Gastroesophageal sphincter (tissue), 4 donors: ENCODE results near the gene TEKT3. TPM values are rescaled to one million over a fixed set of nuclear protein-coding genes. Genes with fewer than 3 reads are reported as not detected.
A peak's percentile ranks its signal among the peaks of the same experiment; 100 is the strongest.

Source experiments
- ATAC-seq: fragments of 150-250 bp; one replicate; pipeline ENCODE4 v1.9.1; 2016; ENCODE audit warnings: mild to moderate bottlenecking, moderate library complexity
- H3K27ac ChIP-seq, 4 donors: fragments of 200-600 bp; sonication (generic) in 3 of 4; 1 replicate in 3 of 4; 2 replicates in 1 of 4; pipeline ENCODE4 v1.5.1; 2016 to 2019
- H3K27me3 ChIP-seq: fragments of 200-600 bp; sonication (generic); one replicate; pipeline ENCODE4 v1.5.1; 2019
- H3K36me3 ChIP-seq, 2 donors: fragments of 200-600 bp; sonication (generic); one replicate each; pipeline ENCODE4 v1.5.1; 2019; ENCODE audit warnings: control low read depth in 1 of 2
- H3K4me1 ChIP-seq, 3 donors: fragments of 200-600 bp; sonication (generic); 1 replicate in 2 of 3; 2 replicates in 1 of 3; pipeline ENCODE4 v1.5.1; 2016 to 2019; ENCODE audit warnings: control low read depth in 2 of 3
- H3K4me3 ChIP-seq, 2 donors: fragments of 200-600 bp; sonication (generic); one replicate each; pipeline ENCODE4 v1.5.1; 2019; ENCODE audit warnings: mild to moderate bottlenecking in 1 of 2, moderate library complexity in 1 of 2
- H3K9me3 ChIP-seq, 3 donors: fragments of 200-600 bp; sonication (generic); one replicate each; pipeline ENCODE4 v1.5.1; 2017 to 2019; ENCODE audit warnings: control low read depth in 2 of 3
- EP300 ChIP-seq: sonication (generic); formaldehyde crosslinking; IDR thresholded peaks from one replicate; pipeline ENCODE4 v1.6.1; 2017; ENCODE audit warnings: antibody characterized with exemption, mild to moderate bottlenecking
- POLR2A ChIP-seq, 2 donors: fragments of 450-650 bp; IDR thresholded peaks; one replicate each; pipeline ENCODE4 v1.6.1; 2017; ENCODE audit warnings: antibody characterized with exemption in 2 of 2, mild to moderate bottlenecking in 2 of 2, moderate library complexity in 1 of 2
- POLR2AphosphoS5 ChIP-seq: sonication (generic); formaldehyde crosslinking; IDR thresholded peaks from one replicate; pipeline ENCODE4 v1.6.1; 2017; ENCODE audit warnings: antibody characterized with exemption
- WGBS, 2 donors: methylation state at CpG; one replicate each; pipeline ENCODE4 v1.1.5; 2018; ENCODE audit warnings: low coverage in 1 of 2; 5-methylcytosine and 5-hydroxymethylcytosine counted together
- small RNA-seq, 4 donors: library from RNA; depleted of rRNA; stranded (forward); fragments of <200 nt; gene quantifications; one replicate each; pipeline ENCODE3, GENCODE V24; 2016
- total RNA-seq, 4 donors: library from RNA; depleted of rRNA; stranded (reverse); fragments of >200 nt; gene quantifications; one replicate each; pipeline ENCODE4 v1.1.0, GENCODE V29; 2016
- TF ChIP-seq, protein P1 (sequence below), 4 experiments: fragments of 200-600 bp in 2 of 4; fragments of 450-650 bp in 2 of 4; sonication (generic) in 1 of 4; IDR thresholded peaks; one replicate each; pipeline ENCODE4 v1.5.1; 2017 to 2019; ENCODE audit warnings: antibody characterized with exemption in 4 of 4, mild to moderate bottlenecking in 2 of 4, moderate library complexity in 2 of 4

TEKT3 gene
- total RNA-seq, 4 donors from 2014 or later, result 2.6 TPM; not detected in 3

DNA sequence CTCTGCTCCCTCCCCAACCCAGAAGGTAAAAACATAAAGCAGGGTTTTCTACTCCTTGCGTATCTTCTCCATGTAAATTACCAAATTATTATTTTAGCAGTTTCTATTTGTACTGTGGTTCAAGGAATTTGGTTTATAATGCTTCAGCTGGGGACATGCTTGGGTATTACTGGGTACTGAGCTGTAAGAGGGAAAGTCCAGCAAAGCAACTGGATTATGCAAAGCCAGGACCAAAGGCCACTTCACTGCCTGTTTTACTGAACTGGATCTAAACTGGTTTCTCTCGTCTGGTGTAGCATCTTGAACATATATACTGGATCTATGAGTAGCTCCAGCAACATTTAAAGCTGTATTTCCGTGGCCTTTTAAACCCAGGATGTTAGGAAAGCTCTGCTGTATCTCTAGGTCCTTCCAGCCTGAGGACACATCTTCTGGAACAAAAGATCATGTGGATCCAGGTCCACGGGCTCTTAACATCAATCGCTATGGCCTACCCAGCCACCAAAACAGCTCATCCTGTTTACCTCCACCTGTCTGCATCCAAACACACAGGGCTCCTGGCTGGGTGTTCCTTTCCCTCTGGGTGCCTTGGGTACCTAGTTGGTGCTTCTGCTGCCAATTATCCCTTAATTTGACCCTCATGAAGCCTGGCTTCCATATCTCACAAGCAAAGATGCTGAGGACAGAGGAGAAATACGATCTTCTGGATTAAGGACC, 83.4 kb downstream of the TEKT3 start:
- WGBS, 2 donors, result 60 to 63% methylated on average over 5 to 6 of the region's 6 CpGs
- Histone ChIP-seq H3K36me3 (peaks cover 0 to 64% of the 10 kb centered on the region in 2 donors), H3K9me3 (no peaks in the 10 kb centered on the region), H3K4me3 (peak overlapping the region in 1 of 2 donors; percentile 70), H3K27me3 (no peaks in the 10 kb centered on the region), H3K4me1 (peaks cover 13 to 77% (median 35%) of the 10 kb centered on the region in 3 donors), H3K27ac (peak overlapping the region in 3 of 4 donors; percentile 61 to 98 (median 96))
- TF ChIP-seq POLR2A (IDR thresholded peaks at IDR 0.05) (no peak), EP300 (no peak), POLR2AphosphoS5 (no peak)
- TF ChIP-seq, protein P1, sequence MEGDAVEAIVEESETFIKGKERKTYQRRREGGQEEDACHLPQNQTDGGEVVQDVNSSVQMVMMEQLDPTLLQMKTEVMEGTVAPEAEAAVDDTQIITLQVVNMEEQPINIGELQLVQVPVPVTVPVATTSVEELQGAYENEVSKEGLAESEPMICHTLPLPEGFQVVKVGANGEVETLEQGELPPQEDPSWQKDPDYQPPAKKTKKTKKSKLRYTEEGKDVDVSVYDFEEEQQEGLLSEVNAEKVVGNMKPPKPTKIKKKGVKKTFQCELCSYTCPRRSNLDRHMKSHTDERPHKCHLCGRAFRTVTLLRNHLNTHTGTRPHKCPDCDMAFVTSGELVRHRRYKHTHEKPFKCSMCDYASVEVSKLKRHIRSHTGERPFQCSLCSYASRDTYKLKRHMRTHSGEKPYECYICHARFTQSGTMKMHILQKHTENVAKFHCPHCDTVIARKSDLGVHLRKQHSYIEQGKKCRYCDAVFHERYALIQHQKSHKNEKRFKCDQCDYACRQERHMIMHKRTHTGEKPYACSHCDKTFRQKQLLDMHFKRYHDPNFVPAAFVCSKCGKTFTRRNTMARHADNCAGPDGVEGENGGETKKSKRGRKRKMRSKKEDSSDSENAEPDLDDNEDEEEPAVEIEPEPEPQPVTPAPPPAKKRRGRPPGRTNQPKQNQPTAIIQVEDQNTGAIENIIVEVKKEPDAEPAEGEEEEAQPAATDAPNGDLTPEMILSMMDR (IDR thresholded peaks at IDR 0.05), result no peak
- ATAC-seq, result no peak

DNA sequence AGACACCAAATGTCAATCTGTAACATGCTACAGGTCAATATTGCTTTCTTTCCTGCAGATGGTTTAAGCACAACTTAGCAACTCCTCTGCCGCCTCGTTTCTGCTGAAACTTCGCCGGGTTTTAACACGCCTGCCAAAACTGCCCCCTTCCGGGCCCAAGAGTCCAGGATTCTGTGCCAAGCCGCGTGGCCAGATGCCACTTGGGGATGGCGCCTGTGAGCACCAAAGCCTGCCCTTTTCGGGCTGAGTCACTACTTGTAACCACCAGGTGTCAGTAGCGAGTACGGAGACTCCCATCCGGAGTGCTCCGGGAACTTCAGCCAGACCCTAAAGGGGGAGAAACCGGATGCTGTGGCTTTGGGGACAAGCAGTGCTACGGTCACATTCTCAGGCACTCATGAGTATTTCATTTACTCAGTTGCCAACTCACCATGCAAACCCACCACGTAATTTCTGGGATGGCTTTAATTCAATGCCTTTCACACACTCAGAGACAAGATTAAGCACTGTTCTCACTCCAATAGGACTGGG, 84.1 kb downstream of the TEKT3 start:
- Histone ChIP-seq H3K4me1 (peaks cover 15 to 82% (median 39%) of the 10 kb centered on the region in 3 donors), H3K4me3 (peak overlapping the region in 1 of 2 donors; percentile 70), H3K27ac (peak overlapping the region in 3 of 4 donors; percentile 61 to 98 (median 96)), H3K36me3 (peaks cover 0 to 71% of the 10 kb centered on the region in 2 donors), H3K9me3 (no peaks in the 10 kb centered on the region), H3K27me3 (no peaks in the 10 kb centered on the region)
- ATAC-seq, result peak; percentile 32
- 0% methylated on average over 6 to 7 of the region's 17 CpGs for WGBS, 2 donors
- TF ChIP-seq POLR2A (IDR thresholded peaks at IDR 0.05), result no peak
- TF ChIP-seq, protein P1 (IDR thresholded peaks at IDR 0.05), result peak; percentile 79 to 96 (median 88)
- TF ChIP-seq EP300, result no peak
- TF ChIP-seq POLR2AphosphoS5, result peak; percentile 79

DNA sequence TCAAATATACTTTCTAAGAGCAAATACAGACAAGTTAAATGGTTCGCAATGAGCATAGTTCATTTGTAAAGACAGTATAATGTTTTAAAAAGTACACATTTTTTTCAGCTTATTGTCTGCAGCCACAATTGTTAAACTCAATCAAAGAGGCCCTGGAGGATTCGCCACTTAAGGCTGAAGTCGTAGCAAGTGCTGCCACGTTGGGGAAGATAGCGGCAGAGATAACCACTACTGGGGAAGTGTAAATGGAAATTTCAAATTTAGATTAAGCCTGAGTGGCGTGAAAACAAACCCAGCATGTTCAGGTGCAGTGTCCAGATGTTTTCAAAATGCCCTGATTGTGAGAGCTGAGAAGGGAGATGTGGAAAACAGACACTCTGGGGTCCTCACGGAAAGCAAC, 84.7 kb downstream of the TEKT3 start:
- ATAC-seq, result no peak
- Histone ChIP-seq H3K4me3 (peak overlapping the region in 1 of 2 donors; percentile 70), H3K27me3 (no peaks in the 10 kb centered on the region), H3K36me3 (peaks cover 0 to 77% of the 10 kb centered on the region in 2 donors), H3K27ac (peak overlapping the region in 3 of 4 donors; percentile 61 to 98 (median 96)), H3K4me1 (peaks cover 15 to 88% (median 45%) of the 10 kb centered on the region in 3 donors), H3K9me3 (no peaks in the 10 kb centered on the region)
- TF ChIP-seq POLR2A (IDR thresholded peaks at IDR 0.05) (no peak), EP300 (no peak), POLR2AphosphoS5 (no peak)
- TF ChIP-seq, protein P1 (IDR thresholded peaks at IDR 0.05), result no peak
- 30 to 51% methylated on average over 7 of the region's 7 CpGs for WGBS, 2 donors

DNA sequence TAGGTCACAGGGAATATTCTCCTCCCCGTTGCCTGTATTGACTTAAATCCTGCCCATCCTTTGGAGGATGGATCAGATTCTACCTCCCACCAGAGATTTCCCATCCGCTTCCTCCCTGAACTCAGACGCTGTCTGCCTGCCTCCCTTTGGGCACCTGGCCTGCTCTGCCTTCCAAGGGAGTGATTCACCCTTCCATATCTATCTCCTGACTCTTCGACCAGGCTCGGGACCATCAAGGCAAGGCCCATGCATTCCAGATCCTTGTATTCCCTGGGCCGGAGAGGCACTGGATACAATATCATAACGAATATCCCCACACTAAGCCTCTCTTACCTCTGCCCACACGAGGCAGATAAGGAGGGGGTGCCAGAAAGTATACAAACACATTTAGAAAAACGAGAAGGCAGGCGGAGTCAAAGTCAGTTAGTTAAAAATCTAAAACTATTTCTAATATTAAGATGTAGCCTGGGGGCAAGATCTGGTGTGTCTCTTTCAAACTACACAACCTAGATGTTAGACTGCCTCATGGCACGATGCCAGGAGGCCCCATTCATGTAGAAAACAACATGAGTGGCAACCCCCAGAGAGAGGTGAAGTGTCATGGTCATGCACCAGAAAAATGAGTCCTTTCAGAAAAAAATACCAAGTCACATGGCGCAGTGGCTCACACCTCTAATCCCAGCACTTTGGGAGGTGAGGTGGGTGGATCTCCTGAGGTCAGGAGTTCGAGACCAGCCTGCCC, 85.5 kb downstream of the TEKT3 start:
- Histone ChIP-seq H3K27ac (peak overlapping the region in 3 of 4 donors; percentile 61 to 98 (median 96)), H3K4me3 (peak overlapping the region in 1 of 2 donors; percentile 20), H3K27me3 (no peaks in the 10 kb centered on the region), H3K4me1 (peaks cover 17 to 96% (median 48%) of the 10 kb centered on the region in 3 donors), H3K36me3 (peaks cover 0 to 85% of the 10 kb centered on the region in 2 donors), H3K9me3 (no peaks in the 10 kb centered on the region)
- 29 to 48% methylated on average over 3 to 12 of the region's 13 CpGs for WGBS, 2 donors
- TF ChIP-seq POLR2AphosphoS5, result peak; percentile 45
- TF ChIP-seq EP300, result no peak
- no peak for ATAC-seq

Small RNA genes within 50 kb of the gene (small RNA-seq; reads per million reads assigned to genes)
- gene RNU6-799P, result 0 reads per million in 4 donors

Other genes starting within 250 kb of the TEKT3 start
- gene PMP22, start 76.3 kb downstream of the TEKT3 start, total RNA-seq, result 100 to 1,000 TPM; 145 to 268 (median 242) TPM
- 1 to 10 TPM; 5.4 to 5.9 (median 5.5) TPM for gene CDRT4, start 126.0 kb upstream of the TEKT3 start, total RNA-seq
- gene TVP23C, start 221.9 kb upstream of the TEKT3 start, total RNA-seq, result 10 to 100 TPM in 2 of 4 donors, 1 to 10 TPM in 2; 3.8 to 17.0 (median 8.4) TPM